SK-N-SH treated with all-trans-retinoic acid at 6 μM for 48 hours (cell line): Measurements from ENCODE around the gene CLSTN2.

Experiments used
- ISL1 ChIP-seq: fragments of 250-450 bp; sonication (Bioruptor Pico); IDR thresholded peaks from 2 replicates; pipeline ENCODE4 v2.1.2; 2022; ENCODE audit warnings: mild to moderate bottlenecking, moderate library complexity
- TF ChIP-seq, protein P1 (sequence below): fragments of 250-450 bp; sonication (Bioruptor Pico); IDR thresholded peaks from 2 replicates; pipeline ENCODE4 v1.5.1; 2020; ENCODE audit warnings: low read depth, mild to moderate bottlenecking, moderate library complexity

- TF ChIP-seq ISL1 (CRISPR knock-in tag), result no peak
- TF ChIP-seq, protein P1, sequence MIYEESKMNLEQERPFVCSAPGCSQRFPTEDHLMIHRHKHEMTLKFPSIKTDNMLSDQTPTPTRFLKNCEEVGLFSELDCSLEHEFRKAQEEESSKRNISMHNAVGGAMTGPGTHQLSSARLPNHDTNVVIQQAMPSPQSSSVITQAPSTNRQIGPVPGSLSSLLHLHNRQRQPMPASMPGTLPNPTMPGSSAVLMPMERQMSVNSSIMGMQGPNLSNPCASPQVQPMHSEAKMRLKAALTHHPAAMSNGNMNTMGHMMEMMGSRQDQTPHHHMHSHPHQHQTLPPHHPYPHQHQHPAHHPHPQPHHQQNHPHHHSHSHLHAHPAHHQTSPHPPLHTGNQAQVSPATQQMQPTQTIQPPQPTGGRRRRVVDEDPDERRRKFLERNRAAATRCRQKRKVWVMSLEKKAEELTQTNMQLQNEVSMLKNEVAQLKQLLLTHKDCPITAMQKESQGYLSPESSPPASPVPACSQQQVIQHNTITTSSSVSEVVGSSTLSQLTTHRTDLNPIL (CRISPR knock-in tag), result no peak
Observed at GRCh38 chr3:140368223-140368811, 433.3 kb downstream of the CLSTN2 start.
